ENCODE data around the gene ERRFI1. TPM values are rescaled to one million over a fixed set of nuclear protein-coding genes. Genes with fewer than 3 reads are reported as not detected.

ERRFI1 gene
- total RNA-seq, 4 donors from 2014 or later = 19.0 to 67.6 (median 39.6) TPM

DNA sequence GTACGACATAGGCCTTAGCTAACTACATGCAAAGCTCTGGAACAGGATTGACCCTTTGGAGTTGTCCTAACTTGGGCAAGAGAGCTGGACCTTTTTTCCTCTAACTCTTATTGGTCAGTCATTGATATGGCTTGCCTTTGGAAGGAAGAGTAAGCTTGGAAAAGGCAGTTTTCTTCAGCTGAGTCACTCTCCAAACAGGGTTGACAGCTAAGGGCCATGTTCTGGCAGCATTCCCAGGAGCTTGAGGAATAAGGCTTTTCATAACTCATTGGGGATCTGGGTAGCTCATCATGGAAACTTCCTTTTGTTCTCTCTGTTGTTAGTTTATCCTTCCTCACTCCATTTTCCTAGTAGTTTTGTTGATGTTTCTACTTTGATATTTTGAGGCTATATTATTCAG is 14.5 kb upstream of the ERRFI1 start:
- Histone ChIP-seq H3K4me3 (no peak overlapping the region), H3K27me3 (no peaks in the 10 kb centered on the region), H3K36me3 (no peaks in the 10 kb centered on the region), H3K9me3 (no peaks in the 10 kb centered on the region), H3K27ac (no peak overlapping the region), H3K4me1 (no peaks in the 10 kb centered on the region)
- TF ChIP-seq POLR2A (IDR thresholded peaks at IDR 0.05) = no peak
- TF ChIP-seq, protein P1, sequence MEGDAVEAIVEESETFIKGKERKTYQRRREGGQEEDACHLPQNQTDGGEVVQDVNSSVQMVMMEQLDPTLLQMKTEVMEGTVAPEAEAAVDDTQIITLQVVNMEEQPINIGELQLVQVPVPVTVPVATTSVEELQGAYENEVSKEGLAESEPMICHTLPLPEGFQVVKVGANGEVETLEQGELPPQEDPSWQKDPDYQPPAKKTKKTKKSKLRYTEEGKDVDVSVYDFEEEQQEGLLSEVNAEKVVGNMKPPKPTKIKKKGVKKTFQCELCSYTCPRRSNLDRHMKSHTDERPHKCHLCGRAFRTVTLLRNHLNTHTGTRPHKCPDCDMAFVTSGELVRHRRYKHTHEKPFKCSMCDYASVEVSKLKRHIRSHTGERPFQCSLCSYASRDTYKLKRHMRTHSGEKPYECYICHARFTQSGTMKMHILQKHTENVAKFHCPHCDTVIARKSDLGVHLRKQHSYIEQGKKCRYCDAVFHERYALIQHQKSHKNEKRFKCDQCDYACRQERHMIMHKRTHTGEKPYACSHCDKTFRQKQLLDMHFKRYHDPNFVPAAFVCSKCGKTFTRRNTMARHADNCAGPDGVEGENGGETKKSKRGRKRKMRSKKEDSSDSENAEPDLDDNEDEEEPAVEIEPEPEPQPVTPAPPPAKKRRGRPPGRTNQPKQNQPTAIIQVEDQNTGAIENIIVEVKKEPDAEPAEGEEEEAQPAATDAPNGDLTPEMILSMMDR (IDR thresholded peaks at IDR 0.05) = no peak
- intact Hi-C loops (cut with DNase I; ENCODE audit: low total_unique reads) = no loop called here
- peak in 1 of 2 donors; percentile 60 for DNase-seq

DNA sequence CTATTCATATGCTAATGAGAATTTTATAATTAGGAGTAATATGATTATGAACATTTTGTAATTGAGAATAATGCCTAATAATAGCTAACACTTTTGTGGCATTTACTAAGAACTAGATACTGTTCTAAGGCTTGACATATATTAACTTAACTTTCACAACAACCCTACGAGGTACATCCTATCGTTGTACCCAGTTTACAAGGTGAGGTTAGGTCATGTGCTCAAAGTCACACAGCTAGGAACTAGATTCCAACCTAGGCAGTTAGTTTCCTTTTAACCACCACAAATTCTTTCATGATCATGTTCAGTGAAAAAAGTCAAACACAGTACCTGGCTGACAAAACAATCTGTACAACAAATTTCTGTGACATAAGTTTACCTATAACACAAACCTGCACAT is 13.0 kb upstream of the ERRFI1 start:
- H3K27ac ChIP-seq = no peak overlapping the region
- no peaks in the 10 kb centered on the region for H3K36me3 ChIP-seq

DNA sequence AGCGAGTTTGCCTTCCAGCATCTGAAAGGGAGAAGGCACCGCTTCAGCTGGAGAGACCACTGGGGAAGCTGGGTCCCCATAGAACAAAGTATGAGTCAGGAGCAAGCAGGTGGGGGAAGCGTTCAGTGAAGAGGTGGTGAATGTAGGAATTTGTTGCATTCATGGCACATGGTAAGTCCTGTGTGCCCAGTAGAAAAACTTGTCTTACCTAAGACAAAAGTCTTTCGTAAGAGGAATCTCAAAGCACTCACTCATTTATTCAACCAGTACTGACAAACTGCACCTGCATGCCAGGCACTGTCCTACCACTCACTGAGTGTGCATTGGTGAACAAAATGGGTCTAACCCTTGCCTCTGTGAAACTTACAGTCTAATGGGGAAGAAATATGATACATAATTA is 9.2 kb upstream of the ERRFI1 start:
- Histone ChIP-seq H3K4me3 (no peak overlapping the region), H3K27me3 (no peaks in the 10 kb centered on the region), H3K27ac (no peak overlapping the region), H3K9me3 (no peaks in the 10 kb centered on the region), H3K36me3 (no peaks in the 10 kb centered on the region), H3K4me1 (no peaks in the 10 kb centered on the region)
- no peak for DNase-seq
- TF ChIP-seq, protein P1 (IDR thresholded peaks at IDR 0.05) = no peak
- no peak for TF ChIP-seq POLR2A (IDR thresholded peaks at IDR 0.05)
- intact Hi-C loops (cut with DNase I; ENCODE audit: low total_unique reads) = no loop called here

More for the DNA sequence above, 13.0 kb upstream of the ERRFI1 start:
- Histone ChIP-seq H3K4me1 (no peaks in the 10 kb centered on the region), H3K4me3 (no peak overlapping the region), H3K9me3 (no peaks in the 10 kb centered on the region), H3K27me3 (no peaks in the 10 kb centered on the region)
- no peak for TF ChIP-seq POLR2A (IDR thresholded peaks at IDR 0.05)
- TF ChIP-seq, protein P1 (IDR thresholded peaks at IDR 0.05) = no peak
- no peak for DNase-seq
- intact Hi-C loops (cut with DNase I; ENCODE audit: low total_unique reads) = no loop called here

DNA sequence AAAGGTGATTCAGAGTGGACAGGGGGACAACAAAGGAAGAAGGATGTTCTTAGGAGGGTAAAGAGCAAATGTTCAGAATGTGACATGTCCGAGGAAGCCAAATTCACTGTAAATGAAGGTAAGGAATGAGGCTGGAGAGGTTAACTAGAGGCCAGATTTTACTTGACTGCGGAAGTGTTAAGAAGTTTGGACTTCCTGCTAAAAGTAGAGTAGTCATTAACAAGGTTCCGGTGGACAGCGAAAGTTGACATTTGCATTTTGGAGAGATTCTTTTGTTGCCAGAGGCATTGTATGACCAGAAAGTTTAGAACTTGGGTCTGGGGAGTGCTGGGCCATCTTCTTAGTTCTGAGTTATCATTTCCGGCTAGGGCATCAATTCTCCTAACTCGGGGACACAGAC is 7.2 kb upstream of the ERRFI1 start:
- intact Hi-C loops (cut with DNase I; ENCODE audit: low total_unique reads) = no loop called here

DNA sequence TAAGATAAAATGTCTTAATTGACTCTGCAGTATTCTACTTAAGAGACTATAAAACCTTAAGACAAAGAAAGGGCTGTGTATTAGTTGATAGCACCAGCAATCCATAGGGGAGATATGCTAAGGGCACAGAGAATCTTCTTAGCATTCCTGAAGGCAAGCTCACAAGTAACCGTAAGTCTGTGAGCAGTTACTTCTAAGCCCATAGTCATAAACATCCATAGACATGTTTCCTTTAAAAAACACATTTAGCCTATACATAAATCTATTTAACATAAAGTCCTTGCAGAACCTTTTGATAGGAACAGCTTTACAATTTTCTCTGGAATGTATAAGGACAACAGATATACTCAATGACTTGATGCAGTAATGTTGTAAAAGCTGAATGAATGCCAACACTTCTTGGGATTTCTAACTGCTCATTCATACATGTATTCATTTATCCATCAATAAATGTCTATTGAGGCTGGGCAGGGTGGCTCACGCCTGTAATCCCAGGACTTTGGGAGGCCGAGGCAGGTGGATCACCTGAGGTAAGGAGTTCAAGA is 6.3 kb upstream of the ERRFI1 start:
- Histone ChIP-seq H3K4me3 (no peak overlapping the region), H3K36me3 (no peaks in the 10 kb centered on the region), H3K9me3 (no peaks in the 10 kb centered on the region), H3K27me3 (no peaks in the 10 kb centered on the region), H3K4me1 (peaks cover 0 to 9% of the 10 kb centered on the region in 2 donors), H3K27ac (no peak overlapping the region)
- intact Hi-C loops (cut with DNase I; ENCODE audit: low total_unique reads) = no loop called here
- TF ChIP-seq, protein P1 (IDR thresholded peaks at IDR 0.05) = no peak
- no peak for TF ChIP-seq POLR2A (IDR thresholded peaks at IDR 0.05)
- no peak for DNase-seq

More for the DNA sequence above, 7.2 kb upstream of the ERRFI1 start:
- H3K27ac ChIP-seq = no peak overlapping the region
- no peaks in the 10 kb centered on the region for H3K36me3 ChIP-seq
- H3K4me3 ChIP-seq = no peak overlapping the region
- peaks cover 0 to 9% of the 10 kb centered on the region in 2 donors for H3K4me1 ChIP-seq
- no peaks in the 10 kb centered on the region for H3K27me3 ChIP-seq
- no peak for DNase-seq
- H3K9me3 ChIP-seq = no peaks in the 10 kb centered on the region
- TF ChIP-seq, protein P1 (IDR thresholded peaks at IDR 0.05) = no peak
- TF ChIP-seq POLR2A (IDR thresholded peaks at IDR 0.05) = no peak

Measured in uterus (tissue), 4 donors.